GM19372 (cell line): ENCODE results near the gene OVCA2.

Experiments used
- ATAC-seq: cut with Tn5 transposase; IDR thresholded peaks from one replicate; pipeline ENCODE4 v1.9.1; 2021; ENCODE audit warnings: mild to moderate bottlenecking, low read depth, moderate library complexity; ENCODE audit not compliant: unreplicated experiment

OVCA2 gene

GRCh38 chr17:2041561-2042389 is at the start of gene OVCA2:
TSS of gene OVCA2 (plus strand) at chr17:2042022. CDS start at chr17:2042048, 26 bp downstream.
- ATAC-seq, result peak; percentile 95

- no peak for ATAC-seq
These were observed 49.3 kb upstream of the OVCA2 start for GRCh38 chr17:1992541-1992940.

DNA sequence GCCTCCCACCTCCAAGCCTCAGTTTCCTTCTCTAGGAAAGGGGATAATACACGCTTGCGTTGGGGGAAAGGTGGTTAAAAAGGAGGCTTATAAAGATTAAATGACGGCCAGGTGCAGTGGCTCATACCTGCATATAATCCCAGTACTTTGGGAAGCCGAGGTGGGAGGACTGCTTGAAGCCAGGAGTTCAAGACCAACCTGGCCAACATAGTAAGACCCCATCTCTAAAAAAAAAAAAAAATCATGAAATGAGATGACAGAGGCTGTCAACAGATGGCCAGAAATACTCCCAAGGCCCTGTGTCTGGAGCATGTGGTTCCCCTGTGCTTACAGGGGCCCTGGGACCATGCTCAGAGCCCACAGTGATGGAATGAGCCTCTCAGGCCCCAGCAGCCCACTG is 47.1 kb upstream of the OVCA2 start:
- ATAC-seq, result no peak

GRCh38 chr17:1995321-1995892 is 46.4 kb upstream of the OVCA2 start:
- no peak for ATAC-seq

DNA sequence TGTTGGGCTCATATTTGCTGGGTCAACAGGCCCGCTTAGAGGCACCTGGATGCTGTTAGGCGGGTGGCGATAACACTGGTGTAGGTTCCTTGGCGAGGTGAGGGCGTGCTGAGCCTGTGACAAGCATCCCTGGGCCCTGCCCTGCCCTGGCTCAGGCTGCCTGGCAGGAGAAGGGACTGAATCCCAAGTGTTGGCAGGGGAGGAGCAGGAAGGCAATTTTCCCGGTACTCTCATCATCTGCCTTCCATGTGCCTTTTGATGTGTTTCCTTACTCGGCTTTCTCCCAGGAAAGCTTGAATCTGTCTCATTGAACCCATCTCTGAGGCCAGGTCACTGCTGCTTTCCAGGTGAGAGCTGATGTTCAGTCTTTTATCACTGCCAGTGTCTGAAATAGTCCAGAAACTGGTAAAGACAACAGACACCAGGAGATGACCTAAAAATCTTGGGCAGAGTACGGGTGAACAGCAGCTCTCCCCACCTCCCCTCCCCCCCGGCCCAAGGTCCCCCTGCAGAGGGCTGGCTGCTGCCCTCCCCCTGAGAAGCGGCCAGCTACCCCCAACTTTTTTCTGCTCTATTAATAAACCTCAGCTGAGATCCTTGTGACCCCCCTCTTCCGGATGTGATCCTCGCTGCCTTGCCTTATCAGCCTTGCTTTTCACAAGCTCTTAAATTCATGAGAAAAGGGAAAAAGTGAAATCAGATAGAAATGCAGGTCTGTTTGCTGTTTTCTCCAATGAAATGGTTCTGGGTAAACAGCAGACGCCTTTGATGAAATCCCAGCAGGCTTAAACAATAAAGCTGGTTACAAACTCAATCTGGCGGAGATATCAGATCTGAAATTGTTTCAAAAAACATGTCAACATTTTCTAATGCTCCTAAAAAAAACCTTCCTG is 45.7 kb upstream of the OVCA2 start:
- ATAC-seq, result no peak

DNA sequence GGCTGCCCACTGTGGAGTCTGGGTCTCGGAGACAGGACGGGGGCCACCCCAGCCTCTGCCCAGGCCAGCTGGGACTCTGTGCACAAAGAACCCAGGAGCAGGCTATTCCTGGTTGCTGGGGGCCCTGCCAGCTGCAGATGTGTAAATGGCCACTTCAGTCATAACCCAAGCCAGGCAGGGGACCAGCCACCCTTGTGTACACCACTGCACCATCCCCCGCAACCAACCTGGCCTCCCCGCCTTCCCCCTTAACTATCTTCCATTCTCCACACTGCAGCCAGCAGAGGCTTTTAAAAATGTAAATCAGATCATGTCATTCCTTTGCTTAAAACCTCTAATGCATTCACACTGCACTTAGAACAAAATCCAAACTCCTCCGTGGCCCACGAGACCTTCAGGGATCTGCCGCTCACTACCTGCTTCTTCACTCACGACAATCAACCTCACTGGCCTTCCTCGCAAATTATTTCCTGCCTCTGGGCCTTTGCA is 45.0 kb upstream of the OVCA2 start:
- no peak for ATAC-seq

DNA sequence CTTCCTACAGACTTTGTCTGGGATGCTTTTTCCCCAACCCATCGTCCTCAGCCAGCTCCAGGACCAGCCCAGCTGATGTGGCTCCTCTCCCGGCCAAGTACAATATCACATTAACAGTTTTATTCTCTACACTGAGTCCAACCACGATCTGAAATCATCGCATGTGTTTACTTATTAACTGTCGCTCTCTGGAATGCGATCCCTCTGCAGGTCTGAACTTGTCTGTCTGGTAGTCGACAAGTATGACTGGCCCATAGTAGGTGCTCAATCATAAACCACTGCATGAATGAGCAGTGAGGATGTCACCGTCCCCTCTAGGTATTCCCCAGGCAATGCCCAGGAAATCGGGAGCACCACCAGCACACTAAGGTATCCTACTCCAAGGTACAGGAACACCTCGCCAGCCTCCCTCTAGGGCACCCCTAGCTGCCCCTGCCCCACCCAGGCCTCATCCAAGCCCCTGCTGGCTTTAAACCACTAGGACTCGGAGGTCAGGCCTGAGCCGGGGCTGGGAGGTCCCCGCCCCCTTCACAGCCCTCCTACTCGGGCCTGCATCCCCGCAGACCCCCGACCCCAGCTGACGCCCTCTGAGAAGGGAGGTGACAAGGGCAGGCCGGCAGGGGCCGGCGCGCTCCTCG is 44.4 kb upstream of the OVCA2 start:
- ATAC-seq, result no peak

DNA sequence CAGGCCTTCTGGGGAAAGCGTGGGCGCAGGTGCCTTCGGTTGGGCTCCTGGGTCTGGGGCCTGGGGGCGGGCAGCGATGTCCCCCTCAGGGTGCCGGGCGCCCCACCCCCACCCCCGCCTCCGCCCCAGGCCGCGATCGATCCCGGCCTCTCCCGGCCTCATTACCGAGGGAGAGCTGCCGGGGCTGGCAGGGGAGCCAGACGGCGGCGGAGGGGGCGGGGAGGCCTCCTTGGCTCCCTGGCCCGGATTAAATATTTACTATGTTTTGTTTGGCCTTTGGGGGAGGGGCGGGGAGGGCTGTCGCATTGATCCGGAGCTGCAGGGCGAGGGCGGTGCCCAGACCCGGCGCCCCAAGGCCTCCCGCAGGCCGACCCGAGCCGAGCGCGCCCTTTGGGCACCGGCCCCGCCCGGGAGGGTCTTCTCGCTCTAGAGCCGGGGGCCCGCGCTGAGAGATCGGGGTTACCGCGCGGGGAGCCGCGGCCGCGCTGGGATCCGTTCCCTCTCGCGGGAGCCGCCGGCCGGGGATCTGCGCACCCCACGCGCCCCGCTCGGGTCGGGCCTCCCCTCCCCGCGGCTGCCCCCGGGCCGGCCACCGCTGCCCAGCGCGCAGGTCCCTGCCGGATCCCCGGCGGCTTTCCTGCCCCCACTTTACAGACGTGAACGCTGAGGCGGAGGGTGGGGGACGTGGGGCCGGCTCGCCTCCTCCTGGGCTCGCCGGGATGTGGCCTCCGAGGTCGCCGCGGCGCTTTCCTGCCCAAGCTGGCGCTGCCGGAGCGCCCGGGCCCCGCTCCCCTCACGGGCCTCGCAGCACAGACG is 43.7 kb upstream of the OVCA2 start:
- no peak for ATAC-seq

GRCh38 chr17:1999557-2000251 is 42.1 kb upstream of the OVCA2 start:
- no peak for ATAC-seq

DNA sequence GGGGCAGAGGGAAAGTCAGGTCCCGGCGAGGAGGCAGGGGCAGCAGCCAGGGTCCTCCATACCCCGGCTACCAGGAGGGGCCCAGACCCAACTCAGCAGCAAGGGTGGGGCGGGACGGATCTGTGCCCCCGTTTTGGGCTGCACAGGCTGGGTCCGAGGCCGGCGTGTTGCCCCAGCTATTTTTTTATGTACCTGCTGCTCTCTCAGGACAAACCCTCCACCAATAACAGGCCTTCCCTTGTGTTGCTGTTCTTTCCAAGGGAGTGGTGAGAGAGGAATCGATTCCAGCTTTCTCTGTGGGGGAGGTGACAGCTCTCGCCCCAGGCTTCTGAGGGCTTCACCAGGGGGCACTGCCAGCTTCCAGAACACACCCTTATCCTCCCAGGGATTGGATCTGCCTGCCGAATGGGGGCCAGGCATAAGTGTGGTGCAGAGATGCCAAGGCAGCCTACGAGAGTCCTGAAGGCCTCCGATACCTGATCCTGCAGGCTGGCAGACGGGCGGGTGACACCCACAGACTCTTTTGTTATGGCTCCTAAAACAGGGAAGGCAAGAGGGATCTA is 39.0 kb upstream of the OVCA2 start:
- no peak for ATAC-seq

DNA sequence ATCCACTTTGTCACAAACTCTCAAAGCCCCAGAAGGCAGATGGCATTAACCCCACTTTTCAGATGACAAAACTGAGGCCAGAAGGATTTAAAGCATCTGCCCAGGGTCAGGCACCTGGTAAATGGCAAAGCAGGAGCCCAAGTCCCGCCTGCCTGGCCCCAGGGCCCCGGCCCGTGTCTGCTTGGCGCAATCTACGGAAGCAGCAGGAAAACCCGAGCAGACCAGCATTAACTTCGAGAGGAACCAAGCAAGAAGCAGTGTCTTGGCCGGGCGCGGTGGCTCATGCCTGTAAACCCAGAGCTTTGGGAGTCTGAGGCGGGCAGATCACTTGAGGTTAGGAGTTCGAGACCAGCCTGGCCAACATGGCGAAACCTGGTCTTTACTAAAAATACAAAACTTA is 38.3 kb upstream of the OVCA2 start:
- ATAC-seq, result no peak

- no peak for ATAC-seq
These were observed 37.3 kb upstream of the OVCA2 start for GRCh38 chr17:2004435-2004952.

DNA sequence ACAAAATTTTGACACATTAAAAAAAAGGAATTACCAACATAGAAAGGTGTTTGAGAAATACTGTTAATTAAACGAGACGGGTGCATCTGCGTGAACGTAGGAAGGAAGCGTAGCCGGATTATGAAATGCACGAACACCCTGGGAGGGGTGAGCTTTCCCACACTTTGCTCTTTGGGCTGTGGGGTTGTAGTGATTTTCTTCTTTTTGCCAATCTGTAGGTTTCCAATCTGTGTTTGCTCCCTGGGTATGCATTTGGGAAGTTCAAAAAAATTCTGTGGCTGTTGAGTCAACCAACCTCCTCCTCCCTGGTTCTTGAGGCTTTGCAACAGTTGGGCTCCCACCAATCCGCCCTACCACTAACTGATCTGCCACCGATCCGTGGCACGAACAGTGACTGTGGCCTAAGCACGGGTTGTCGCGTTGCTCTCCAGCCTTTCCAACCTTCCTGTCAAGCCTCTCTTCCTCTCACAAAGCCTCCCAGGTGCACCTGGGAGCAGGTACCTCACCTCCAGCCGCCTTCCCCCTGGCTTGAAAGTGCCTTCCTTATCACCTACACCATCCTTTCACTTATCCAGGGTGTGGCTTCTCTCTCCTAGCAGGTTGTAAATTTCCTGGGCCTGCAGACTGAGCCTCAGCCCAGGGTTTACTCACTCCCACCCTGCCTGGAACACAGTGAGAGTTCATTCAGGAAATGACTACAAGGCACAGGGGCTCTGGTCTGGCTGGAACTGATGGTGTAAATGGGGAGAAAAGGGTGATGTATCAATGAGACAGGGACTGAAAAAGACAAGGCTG is 33.3 kb upstream of the OVCA2 start:
- no peak for ATAC-seq

DNA sequence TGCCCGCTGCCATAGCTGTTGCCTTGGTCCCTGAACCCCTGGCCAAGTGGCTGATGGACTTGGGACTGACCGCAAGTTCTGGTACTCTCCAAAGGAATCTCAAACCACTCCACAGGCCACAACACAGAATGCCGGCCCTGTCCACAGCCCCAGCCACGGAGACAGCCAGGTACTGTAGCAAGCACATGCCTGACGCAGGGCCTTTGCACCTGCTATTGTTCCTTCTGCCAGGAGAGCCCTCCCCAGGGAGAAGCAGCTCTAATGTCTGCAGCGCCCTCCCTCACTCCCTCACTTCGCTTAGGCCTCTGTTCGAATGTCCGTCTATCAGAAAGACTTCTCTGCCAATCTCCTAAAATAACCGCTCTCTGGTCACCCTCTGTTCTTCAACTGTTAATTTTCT is 32.1 kb upstream of the OVCA2 start:
- ATAC-seq, result no peak

DNA sequence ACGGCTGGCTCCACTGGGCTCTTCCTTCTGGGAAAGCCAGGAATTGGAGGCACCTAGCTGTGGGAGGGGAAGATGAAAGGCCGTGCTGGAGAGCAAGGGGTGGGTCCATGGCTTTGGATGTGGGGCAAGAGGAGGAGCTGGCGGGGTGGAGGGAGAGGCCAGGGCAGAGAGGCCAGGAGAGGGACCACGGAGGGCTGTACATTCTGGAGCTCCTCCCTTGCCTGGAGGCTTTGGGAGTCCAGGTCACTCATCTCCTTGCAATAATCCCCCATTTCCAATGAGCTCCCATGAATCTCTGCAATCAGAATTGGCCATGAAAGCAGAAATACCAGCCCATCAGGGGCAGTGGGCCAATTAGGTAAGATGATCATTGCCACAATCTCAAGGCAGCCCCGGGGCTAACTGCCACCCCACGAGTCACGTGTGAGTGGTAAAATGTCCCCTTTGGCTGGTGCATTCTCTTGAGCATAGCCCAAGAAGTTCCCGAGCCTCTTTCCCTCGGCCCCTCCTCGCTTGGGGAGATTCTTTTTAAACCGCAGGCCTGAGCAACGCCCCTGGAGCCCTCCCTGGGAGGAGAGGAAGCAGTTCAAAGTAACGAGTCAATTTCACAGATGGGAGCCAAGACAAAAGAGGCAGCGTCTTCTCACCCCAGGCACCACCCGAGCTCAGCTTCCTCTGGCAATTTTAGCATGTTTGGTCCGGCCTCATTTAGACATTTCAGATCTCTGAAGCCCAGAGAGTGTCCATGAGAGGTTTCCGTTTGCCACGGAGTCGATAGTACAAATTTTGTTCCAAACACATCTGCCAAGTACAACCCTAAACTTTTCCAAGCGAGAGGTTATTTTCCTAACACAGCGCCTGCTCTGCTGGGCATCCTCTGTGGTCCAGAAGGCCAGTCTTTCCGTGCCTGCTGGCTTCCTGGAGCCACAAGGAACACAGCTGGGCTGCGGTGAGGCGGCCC is 30.1 kb upstream of the OVCA2 start:
- ATAC-seq, result no peak

- ATAC-seq, result no peak
These were observed 29.3 kb upstream of the OVCA2 start for GRCh38 chr17:2012499-2012898.
